HFF-Myc (cell line): ENCODE data around the gene GRIK1.

ENCODE experiments used
- DNase-seq: peaks from one replicate; pipeline ENCODE4 v3.0.0-alpha.2; 2011; ENCODE audit warnings: low read depth; ENCODE audit errors: extremely low read depth
- H3K4me3 ChIP-seq: replicated peaks from 2 replicates; pipeline ENCODE4 v1.5.1; 2011; ENCODE audit warnings: low read depth, mild to moderate bottlenecking, control low read depth, low read length
- TF ChIP-seq, protein P1 (sequence below): IDR thresholded peaks from 2 replicates; pipeline ENCODE4 v1.5.1; 2012; ENCODE audit warnings: mild to moderate bottlenecking, low read depth, low read length, control low read depth; ENCODE audit errors: missing control alignments

Gene GRIK1

DNA sequence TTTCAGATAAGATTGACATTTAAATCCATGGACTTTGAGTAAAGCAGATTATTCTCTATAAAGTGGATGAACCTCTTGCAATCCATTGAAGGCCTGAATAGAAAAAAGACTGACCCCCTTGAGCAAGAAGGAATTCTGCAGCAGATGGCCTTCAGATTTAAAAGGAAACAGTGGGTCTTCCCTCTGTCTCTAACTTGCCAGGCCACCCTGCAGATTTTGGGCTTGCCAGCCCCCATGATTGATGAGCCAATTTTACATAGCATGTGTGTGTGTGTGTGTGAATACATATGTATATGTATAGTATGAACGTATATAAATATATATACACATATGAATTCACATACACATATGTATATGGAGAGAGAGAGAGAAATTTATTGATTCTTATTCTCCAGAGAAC is 113.4 kb downstream of the GRIK1 start:
- DNase-seq = no peak
- no peak overlapping the region for H3K4me3 ChIP-seq
- TF ChIP-seq, protein P1, sequence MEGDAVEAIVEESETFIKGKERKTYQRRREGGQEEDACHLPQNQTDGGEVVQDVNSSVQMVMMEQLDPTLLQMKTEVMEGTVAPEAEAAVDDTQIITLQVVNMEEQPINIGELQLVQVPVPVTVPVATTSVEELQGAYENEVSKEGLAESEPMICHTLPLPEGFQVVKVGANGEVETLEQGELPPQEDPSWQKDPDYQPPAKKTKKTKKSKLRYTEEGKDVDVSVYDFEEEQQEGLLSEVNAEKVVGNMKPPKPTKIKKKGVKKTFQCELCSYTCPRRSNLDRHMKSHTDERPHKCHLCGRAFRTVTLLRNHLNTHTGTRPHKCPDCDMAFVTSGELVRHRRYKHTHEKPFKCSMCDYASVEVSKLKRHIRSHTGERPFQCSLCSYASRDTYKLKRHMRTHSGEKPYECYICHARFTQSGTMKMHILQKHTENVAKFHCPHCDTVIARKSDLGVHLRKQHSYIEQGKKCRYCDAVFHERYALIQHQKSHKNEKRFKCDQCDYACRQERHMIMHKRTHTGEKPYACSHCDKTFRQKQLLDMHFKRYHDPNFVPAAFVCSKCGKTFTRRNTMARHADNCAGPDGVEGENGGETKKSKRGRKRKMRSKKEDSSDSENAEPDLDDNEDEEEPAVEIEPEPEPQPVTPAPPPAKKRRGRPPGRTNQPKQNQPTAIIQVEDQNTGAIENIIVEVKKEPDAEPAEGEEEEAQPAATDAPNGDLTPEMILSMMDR = no peak

DNA sequence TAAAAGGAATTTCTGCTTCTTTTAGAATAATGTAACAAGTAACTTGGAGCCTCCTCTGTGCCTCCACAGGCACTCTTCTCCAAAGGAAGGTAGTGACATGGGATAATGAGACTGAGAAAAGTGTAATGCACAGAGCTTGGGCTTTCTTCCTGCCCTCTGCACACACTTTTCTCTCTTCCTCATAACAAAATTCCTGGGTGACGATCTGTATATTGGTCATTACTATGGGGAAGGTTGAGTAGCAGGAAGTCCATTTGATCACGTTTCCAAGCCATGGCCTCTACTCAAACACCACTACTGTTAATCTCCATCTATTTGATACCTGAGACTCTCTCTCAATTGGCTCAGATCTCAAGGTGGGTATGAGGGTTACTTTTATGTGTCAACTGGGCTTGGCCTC is 113.9 kb downstream of the GRIK1 start:
- DNase-seq = no peak
- no peak overlapping the region for H3K4me3 ChIP-seq
- TF ChIP-seq, protein P1 = no peak

DNA sequence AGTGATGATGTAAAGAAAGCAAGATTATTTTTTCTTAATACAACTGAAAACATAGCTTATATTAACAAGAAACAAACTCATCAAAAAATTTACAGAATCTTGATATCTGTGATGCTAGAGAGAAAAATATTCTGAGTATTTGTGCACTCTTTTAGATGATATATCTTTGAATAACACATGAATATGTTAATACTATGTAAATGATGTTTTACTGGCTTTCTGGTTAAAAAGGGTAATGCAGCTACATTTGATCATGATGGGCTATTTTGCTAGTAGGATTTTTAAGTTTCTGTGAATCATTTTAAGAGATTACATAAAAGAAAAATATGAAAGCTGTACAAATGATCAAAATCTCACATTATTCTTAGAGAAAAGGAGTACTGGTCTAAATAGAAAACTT is 114.5 kb downstream of the GRIK1 start:
- TF ChIP-seq, protein P1 = no peak
- H3K4me3 ChIP-seq = no peak overlapping the region
- no peak for DNase-seq

DNA sequence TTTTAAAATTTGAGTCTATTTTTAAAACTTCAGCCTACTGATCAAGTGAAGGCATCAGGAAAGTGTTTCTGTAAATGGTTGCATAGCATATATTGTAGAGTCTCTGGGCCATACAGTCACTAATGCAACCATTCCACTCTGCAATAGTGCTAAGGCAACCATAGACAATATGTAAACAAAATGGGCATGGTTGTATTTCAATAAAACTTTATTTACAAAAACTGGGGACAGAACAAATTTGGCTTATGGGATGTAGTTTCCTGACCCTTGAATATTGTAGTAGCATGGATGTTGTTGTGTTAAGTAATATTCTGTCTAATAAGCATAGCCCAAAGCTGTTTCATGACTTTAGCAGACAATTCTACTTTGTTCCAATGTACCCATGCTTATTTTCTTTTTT is 117.7 kb downstream of the GRIK1 start:
- TF ChIP-seq, protein P1 = no peak
- DNase-seq = no peak
- H3K4me3 ChIP-seq = no peak overlapping the region

DNA sequence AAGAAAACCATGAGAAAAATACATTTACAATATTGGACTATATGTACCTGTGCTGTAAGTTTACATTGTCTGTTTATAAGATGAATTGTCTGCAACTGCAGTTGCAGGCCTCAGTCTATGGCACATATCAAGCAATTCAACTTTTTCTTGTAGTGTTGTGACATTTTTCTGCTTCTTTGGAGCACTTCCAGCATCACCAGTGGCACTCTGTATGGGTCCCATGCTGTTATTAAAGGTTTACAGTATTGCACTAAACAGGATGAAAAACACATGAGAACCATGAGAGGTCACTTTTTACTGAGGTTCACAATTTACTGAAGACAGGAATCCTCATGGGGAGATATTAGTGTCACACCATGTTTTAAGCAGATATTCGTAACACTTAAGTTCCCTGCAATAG is 118.6 kb downstream of the GRIK1 start:
- TF ChIP-seq, protein P1 = no peak
- H3K4me3 ChIP-seq = no peak overlapping the region
- DNase-seq = no peak

DNA sequence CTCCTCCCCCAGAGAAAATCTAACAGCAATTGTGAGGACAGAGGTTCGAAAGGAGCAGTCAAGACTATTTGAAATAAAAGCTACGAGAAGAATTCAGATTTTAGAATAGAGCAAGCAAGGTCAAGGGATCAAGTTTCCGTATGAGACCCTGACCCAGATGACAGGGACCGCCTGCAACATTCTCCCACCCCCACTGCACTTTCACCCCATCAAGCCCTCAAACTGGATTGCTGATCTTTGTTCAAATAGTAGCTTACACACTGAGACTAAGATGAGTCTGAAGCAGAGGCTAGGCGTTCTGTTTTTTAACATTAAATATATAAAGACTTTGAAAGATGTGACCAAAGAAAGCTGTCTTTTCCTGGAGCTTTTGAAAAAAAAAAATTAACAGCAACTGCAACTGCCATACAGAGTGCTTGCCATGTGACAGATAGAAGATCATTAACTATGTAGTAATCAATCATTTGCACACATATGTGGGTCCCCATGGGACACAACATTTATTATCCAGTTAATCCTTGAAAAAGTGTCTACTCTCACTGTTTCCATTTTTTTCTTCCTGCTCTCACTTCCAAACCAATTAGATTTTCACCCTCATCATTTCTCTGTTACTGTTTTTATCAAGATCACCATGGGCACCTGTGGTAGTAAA is 120.0 kb downstream of the GRIK1 start:
- no peak overlapping the region for H3K4me3 ChIP-seq
- TF ChIP-seq, protein P1 = no peak
- no peak for DNase-seq

DNA sequence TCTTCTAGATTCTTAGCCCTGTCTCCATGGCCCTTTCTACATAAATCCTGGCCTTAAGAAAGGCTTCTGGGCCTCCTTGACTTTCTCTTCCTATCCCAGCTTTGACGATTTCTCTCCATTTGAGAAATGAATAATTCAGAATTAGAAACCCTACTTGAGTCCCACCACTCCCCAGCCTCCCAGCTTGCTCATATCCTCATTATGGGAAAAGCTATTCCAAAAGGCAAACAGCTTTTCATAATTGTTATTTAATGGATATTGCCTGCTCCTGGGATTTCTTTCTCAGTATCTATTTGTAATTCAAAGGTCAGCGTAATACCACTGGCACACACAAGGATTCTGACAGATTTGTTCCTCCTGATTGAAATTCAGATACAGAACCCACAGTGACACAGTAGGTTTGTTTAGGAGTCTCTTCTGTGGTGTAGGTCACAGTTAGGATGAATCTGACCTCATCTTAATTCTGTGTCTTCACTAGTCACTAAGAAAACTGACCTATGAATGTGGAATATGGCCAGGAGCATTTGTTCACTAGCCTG is 121.3 kb downstream of the GRIK1 start:
- DNase-seq = no peak
- TF ChIP-seq, protein P1 = no peak
- H3K4me3 ChIP-seq = no peak overlapping the region
